HL-60/S4 (cell line): ENCODE data around the gene SDHA.
"Not testable (repeated sequence)": the region's sequence is repeated elsewhere in the genome, so short reads cannot be mapped to it uniquely, and the experiment has no call there.

ENCODE experiments used
- in situ Hi-C: fragments of 300-500 bp; cut with MboI; formaldehyde crosslinking; loops from 2 replicates; pipeline ENCODE4 v1.14.3; 2022; ENCODE audit warnings: low sequenced_read_pairs

SDHA gene

GRCh38 chr5:217494-218456, at the start of gene SDHA, which contains the start of gene CCDC127:
Gene SDHA (plus strand): TSS chr5:218320. CDS start chr5:218356, 36 bp downstream.
Gene CCDC127 (minus strand): TSS chr5:218153. CDS start chr5:216849, 1,304 bp downstream.
- in situ Hi-C loops = not testable (repeated sequence)

GRCh38 chr5:169071-169727, 48.9 kb upstream of the SDHA start:
- in situ Hi-C loops = no loop called here

DNA sequence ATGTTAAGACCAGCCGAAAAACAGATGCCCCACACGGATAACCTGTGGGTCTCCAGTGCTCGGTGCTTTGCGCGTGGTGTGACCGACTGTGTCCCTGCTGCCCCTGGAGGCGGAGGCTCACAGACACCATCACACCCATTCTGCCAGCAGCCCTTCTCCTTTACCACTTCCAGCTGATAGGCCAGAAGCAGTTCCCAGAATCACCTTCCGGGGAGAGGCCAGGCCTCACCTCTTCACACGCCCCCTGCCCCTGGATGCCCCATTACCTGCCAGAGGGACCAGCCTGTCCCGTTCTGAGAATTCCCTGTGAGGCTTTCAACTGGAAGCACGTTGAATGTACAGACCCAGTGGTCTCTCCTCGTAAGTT, 48.4 kb upstream of the SDHA start:
- in situ Hi-C loops = no loop called here

GRCh38 chr5:170971-171800, 46.9 kb upstream of the SDHA start:
- in situ Hi-C loops = no loop called here

- in situ Hi-C loops = no loop called here
These were observed 46.3 kb upstream of the SDHA start for GRCh38 chr5:171801-172331.

DNA sequence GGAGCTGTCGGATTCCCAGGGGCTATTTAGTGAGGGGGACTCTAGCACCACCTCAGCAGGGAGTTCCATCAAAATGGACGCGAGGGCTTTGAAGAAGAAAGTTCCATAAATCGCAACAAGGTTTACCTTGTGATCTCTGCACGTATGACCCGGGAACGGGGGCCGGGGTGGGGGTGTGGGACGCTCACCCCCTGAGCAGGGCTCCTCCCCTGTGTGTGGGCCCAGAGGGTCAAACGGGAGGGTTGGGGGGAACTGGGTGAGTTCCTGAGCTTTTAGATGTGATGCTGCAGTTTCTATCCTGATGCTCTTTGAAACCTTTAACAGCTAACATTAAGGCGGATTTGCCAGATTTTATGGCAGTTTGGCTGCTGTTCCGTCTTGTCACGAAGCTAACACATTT, 45.7 kb upstream of the SDHA start:
- in situ Hi-C loops = no loop called here

DNA sequence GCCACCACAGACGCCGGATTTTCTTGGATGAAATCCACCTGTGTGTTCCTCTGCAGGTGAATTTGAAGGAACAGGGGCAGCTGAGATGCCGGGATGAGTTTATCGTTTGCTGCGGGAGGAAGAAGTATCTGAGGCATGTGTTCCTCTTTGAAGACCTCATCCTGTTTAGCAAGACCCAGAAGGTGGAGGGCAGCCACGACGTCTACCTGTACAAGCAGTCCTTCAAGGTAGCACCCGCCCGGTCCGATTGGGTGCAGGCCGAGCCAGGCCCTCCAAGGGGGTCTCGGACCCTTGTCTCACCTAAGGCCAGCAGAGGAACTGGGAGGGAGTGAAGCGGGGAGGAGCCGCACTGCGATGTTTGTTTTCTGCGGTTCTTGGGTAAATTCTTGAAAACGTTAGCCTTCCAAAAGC, 45.3 kb upstream of the SDHA start:
- in situ Hi-C loops = no loop called here

DNA sequence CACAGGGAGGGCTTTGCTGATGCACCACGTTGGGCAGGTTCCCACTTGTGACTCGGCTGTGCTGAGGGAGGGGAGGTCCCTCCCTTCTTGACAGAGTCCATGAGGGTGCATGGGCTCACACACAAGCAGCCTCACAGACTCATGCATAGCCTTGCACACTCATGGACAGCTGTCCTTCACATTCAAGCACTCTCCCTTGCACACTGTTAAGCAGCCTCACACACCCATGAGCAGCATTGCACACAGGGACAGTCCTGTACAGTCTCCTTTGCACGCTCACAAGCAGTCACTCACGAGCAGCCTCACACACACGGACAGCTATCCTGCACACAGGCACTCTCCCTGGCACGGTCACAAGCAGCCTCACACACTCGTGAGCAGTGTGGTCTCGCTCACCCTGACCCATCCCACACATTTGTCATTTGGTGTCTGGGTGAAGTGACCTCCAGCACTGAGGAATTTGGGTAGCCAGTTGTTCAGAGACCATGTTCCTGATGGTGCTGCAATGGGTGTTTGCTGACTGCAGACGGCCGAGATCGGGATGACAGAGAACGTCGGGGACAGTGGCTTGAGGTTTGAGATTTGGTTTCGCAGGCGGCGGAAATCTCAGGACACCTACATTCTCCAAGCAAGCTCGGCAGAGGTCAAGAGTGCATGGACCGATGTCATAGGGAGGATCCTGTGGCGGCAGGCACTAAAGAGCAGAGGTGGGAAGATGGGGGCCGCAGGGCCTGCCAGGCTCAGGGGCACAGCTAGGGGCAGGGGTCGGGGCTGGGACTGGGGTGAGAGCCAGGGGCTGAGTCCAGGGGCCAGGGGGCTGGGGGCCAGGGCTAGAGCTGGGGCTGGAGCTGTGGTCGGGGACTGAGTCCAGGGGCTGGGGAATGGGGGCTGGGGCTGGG, 44.5 kb upstream of the SDHA start:
- in situ Hi-C loops = no loop called here

- in situ Hi-C loops = no loop called here
These were observed 43.9 kb upstream of the SDHA start for GRCh38 chr5:174291-174600.

DNA sequence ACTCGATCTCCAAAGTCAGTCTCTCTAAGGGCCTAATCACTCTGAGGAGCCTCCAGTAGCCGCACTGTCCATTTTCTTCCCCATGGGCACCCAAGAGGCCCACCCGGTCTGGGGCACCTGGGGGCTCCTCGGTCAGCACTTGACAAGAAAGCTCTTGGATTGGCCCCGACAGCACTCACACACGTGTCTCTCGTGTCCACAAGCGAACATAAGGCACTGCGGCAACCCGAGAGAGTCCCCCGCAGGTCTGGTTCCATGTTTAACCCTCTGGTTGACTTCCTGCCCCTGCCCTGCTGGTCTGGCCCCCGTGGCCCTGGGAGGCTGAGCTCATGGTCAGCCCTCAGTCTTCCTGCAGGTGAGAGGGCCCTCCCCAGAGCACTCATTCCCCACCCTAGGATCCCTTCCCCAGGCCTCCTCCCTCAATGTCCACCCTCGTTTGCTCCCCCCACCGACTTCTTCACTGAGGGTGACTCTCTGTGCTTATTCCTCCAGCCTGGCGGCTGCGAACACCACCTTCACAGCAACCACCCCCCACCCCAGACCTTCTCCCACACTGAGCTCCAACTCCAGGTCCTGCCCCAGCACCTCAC, 43.1 kb upstream of the SDHA start:
- in situ Hi-C loops = no loop called here

- in situ Hi-C loops = no loop called here
These were observed 41.8 kb upstream of the SDHA start for GRCh38 chr5:176296-176823.

DNA sequence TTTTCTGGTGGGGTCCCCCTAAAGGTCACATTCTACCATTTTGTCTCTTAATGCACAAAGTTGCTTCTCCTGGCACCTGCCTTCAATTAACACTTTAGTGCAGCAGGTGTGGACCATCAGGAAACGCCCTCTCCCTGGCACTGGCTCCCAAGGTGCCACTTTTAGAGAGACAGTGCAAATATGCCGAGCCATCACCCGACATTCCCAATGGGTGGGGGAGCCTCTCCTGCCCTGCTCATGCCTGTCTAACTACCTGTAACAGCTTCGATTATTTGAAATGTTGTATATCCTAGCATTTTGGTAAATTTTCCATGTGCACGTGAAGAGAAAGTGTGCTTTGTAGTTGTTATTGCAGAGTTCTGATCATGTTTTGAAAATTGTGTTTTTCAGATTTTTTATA, 40.0 kb upstream of the SDHA start:
- in situ Hi-C loops = no loop called here

DNA sequence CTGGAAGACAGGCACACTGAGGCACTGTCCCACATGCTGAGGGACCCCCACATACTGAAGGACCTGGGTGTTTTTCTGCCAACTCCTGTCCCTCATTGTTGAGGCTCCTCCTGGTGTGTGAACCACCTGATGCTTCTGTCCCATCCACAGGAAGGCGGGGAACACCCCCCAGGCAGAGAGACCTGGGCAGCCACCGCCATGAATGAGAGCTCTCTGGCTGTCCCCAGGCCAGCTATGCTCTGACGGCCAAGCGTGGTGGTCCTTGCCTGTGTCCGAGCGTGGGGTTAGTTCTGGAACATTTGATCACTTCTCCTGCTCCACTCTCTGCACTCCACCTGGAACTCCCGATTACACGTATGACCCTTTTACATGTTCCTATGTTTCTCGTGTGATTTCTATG, 38.7 kb upstream of the SDHA start:
- in situ Hi-C loops = no loop called here

GRCh38 chr5:180286-180918, 37.7 kb upstream of the SDHA start:
- in situ Hi-C loops = no loop called here

DNA sequence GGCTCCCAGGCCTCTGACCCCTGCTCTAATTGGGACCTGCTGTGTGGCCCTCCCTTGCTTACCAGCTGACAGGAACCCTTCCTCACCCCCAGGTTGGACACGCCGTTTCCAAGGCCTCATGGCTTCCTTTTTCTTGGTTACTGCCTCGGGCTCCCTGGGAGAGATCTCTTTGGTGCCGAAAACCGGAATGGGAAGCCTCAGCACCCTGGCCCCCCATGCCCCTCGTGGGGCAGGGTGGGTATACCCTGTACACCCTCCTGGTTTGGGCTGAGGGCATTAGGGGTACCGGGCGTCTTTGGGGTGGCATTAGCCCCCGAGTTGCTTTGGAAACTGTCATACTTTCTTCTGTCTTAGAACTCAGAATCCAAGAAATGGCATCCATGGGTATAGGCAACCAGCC, 37.0 kb upstream of the SDHA start:
- in situ Hi-C loops = no loop called here

DNA sequence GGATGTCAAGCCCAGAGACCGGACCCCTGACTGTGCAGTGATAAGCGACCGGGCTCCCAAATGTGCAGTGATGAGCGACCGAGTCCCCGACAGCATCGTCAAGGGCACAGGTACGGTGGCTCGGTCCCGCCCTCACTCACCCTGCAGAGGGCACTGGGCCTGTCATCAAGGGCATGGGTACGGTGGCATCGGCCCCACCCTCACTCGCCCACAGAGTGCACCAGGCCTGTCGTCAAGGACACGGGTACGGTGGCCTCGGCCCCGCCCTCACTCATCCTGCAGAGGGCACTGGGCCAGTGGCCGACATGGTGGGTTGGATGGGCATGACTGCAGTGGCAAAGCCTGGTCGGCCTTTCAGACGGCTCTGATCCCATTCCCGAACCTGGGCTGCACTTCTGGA, 36.6 kb upstream of the SDHA start:
- in situ Hi-C loops = no loop called here

- in situ Hi-C loops = no loop called here
These were observed 36.0 kb upstream of the SDHA start for GRCh38 chr5:182126-182525.

DNA sequence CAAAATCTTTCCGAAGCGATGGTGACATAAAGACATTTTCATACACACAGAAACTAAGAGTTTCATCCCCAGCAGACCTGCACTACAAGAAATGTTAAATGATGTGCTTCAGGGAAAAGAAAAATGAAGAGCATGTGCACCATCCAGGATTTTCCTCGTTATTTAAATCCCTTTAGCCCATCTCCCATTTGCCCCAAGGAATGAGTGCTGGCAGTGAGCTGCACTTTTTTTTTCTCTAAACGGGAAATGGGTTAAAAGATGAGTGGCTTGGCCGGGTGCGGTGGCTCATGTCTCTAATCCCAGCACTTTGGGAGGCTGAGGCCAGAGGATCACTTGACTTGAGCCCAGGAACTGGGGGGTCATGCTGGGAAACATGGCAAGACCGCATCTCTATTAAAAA, 33.6 kb upstream of the SDHA start:
- in situ Hi-C loops = no loop called here
